Natural killer cell (primary cell): Measurements from ENCODE around the gene ERBB4. TPM values are rescaled to one million over a fixed set of nuclear protein-coding genes. Genes with fewer than 3 reads are reported as not detected.
"Not testable (repeated sequence)": the region's sequence is repeated elsewhere in the genome, so short reads cannot be mapped to it uniquely, and the experiment has no call there.

ENCODE experiments used
- ATAC-seq, 3 donors: fragments of 150-1000 bp in 2 of 3; fragments of 200-7000 bp in 1 of 3; cut with Tn5 transposase; 1 replicate in 1 of 3; 2 replicates in 2 of 3; pipeline ENCODE4 v1.10.0; 2021; ENCODE audit warnings: mild to moderate bottlenecking in 2 of 3, moderate library complexity in 2 of 3
- DNase-seq, 2 donors: peaks; one replicate each; pipeline versions ENCODE4 v3.0.0 to v3.0.0-alpha.2; 2013 to 2021; ENCODE audit warnings: mixed read lengths in 1 of 2
- H3K27ac ChIP-seq: one replicate; pipeline ENCODE4 v1.5.1; 2013; ENCODE audit warnings: mild to moderate bottlenecking, low read length
- H3K27me3 ChIP-seq: one replicate; pipeline ENCODE4 v1.6.1; 2013; ENCODE audit warnings: low read length; ENCODE audit not compliant: control insufficient read depth, insufficient read depth
- H3K36me3 ChIP-seq: one replicate; pipeline ENCODE4 v1.6.1; 2013; ENCODE audit warnings: low read length; ENCODE audit not compliant: control insufficient read depth, insufficient read depth
- H3K4me1 ChIP-seq: one replicate; pipeline ENCODE4 v1.6.1; 2013; ENCODE audit warnings: low read length; ENCODE audit not compliant: control insufficient read depth, insufficient read depth
- H3K4me3 ChIP-seq: one replicate; pipeline ENCODE4 v1.5.1; 2013; ENCODE audit warnings: low read length
- H3K9me3 ChIP-seq: one replicate; pipeline ENCODE4 v1.6.1; 2013; ENCODE audit warnings: low read length; ENCODE audit not compliant: control insufficient read depth, insufficient read depth
- H3K27ac Mint-ChIP-seq, 2 donors: one replicate each; pipeline ENCODE4 v1.8.0; 2022; ENCODE audit warnings: mild to moderate bottlenecking in 2 of 2, mixed read lengths in 2 of 2, moderate library complexity in 1 of 2
- H3K27me3 Mint-ChIP-seq, 2 donors: one replicate each; pipeline ENCODE4 v1.8.0; 2022; ENCODE audit warnings: low read depth in 2 of 2, mixed read lengths in 2 of 2
- H3K36me3 Mint-ChIP-seq: one replicate; pipeline ENCODE4 v1.8.0; 2022; ENCODE audit warnings: mixed read lengths
- H3K4me1 Mint-ChIP-seq, 2 donors: one replicate each; pipeline ENCODE4 v1.8.0; 2022; ENCODE audit warnings: mixed read lengths in 2 of 2
- H3K4me3 Mint-ChIP-seq: one replicate; pipeline ENCODE4 v1.8.0; 2022; ENCODE audit warnings: mild to moderate bottlenecking, moderate library complexity, mixed read lengths
- H3K9me3 Mint-ChIP-seq, 2 donors: one replicate each; pipeline ENCODE4 v1.8.0; 2022; ENCODE audit warnings: mixed read lengths in 2 of 2
- CTCF ChIP-seq: fragments of 200-600 bp; IDR thresholded peaks from one replicate; pipeline ENCODE4 v1.8.0; 2022; ENCODE audit warnings: antibody characterized with exemption
- WGBS: methylation state at CpG from one replicate; pipeline ENCODE4 v1.1.7; 2013; ENCODE audit warnings: missing lambda C conversion rate; ENCODE audit not compliant: insufficient coverage; 5-methylcytosine and 5-hydroxymethylcytosine counted together
- intact Hi-C: fragments of 100-400 bp; cut with micrococcal nuclease; formaldehyde crosslinking; loops from one replicate; pipeline ENCODE4 v1.14.2; 2022
- total RNA-seq, 4 donors: library from RNA; stranded (reverse); fragments of 120-200 nt in 1 of 4; gene quantifications; one replicate each; pipeline versions ENCODE4 v1.2.3 to v1.2.4, GENCODE V29; 2013 to 2022

The ERBB4 gene
- total RNA-seq, 3 donors from 2014 or later (not counting 1 experiment from before 2014, with no cell fraction given), result 0.08 TPM; not detected in 2

DNA sequence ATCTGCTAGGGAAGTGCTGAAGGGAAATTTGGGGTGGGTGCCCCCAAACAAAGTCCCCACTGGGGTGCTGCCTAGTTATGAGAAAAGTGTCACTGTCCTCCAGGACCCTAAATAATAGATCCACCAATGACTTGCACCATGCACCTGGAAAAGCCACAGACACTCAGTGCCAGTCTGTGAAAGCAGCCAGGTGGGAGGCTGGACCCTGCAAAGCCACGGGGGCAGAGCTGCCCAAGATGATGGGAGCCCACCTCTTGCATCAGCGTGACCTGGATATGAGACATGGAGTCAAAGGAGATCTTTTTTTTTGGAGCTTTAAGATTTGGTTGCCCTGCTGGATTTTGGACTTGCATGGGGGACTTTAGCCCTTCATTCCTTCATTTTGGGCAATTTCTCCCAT is 431.6 kb downstream of the ERBB4 start:
- H3K27ac ChIP-seq, result no peak overlapping the region
- Mint-ChIP-seq H3K36me3 (no peaks in the 10 kb centered on the region), H3K27ac (no peak overlapping the region), H3K9me3 (peaks cover 15 to 19% of the 10 kb centered on the region in 2 donors), H3K4me3 (no peak overlapping the region), H3K4me1 (no peaks in the 10 kb centered on the region), H3K27me3 (peaks cover 0 to 4% of the 10 kb centered on the region in 2 donors)
- peaks cover 5% of the 10 kb centered on the region for H3K9me3 ChIP-seq
- H3K36me3 ChIP-seq, result no peaks in the 10 kb centered on the region
- 68% methylated on average over 2 of the region's 2 CpGs for WGBS
- ATAC-seq, result no peak
- no peaks in the 10 kb centered on the region for H3K4me1 ChIP-seq
- no peaks in the 10 kb centered on the region for H3K27me3 ChIP-seq
- no peak for DNase-seq
- H3K4me3 ChIP-seq, result no peak overlapping the region
- TF ChIP-seq CTCF, result no peak
- intact Hi-C loops, result no loop called here

DNA sequence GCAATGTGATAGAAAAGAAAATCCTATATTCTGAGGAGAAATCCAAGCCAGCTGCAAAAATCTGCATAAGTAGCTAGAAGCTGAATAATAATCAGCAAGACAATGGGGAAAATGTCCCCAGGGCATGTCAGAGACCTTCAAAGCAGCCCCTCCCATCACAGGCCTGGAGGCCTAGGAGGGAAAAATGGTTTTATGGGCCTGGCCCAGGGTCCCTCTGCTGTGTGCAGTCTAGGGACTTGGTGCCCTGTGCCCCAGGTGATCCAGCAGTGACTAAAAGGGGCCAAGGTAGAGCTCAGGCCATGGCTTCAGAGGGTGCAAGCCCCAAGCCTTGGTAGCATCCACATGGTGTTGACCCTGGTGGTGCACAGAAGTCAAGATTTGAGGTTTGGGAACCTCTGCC is 432.1 kb downstream of the ERBB4 start:
- H3K9me3 ChIP-seq, H3K4me1 ChIP-seq, DNase-seq, H3K4me1 Mint-ChIP-seq, H3K27me3 ChIP-seq, H3K4me3 ChIP-seq, H3K27ac Mint-ChIP-seq, H3K4me3 Mint-ChIP-seq, ATAC-seq, H3K36me3 Mint-ChIP-seq, H3K27me3 Mint-ChIP-seq, H3K27ac ChIP-seq, H3K36me3 ChIP-seq, intact Hi-C loops: not testable (repeated sequence)
- peaks cover 14 to 19% of the 10 kb centered on the region in 2 donors for H3K9me3 Mint-ChIP-seq

GRCh38 chr2:212099658-212100057 is 438.9 kb downstream of the ERBB4 start:
- Histone ChIP-seq H3K27ac (no peak overlapping the region), H3K4me3 (no peak overlapping the region), H3K27me3 (no peaks in the 10 kb centered on the region), H3K4me1 (no peaks in the 10 kb centered on the region), H3K36me3 (no peaks in the 10 kb centered on the region), H3K9me3 (no peaks in the 10 kb centered on the region)
- peaks cover 7 to 15% of the 10 kb centered on the region in 2 donors for H3K9me3 Mint-ChIP-seq
- H3K27me3 Mint-ChIP-seq, result no peaks in the 10 kb centered on the region
- no peaks in the 10 kb centered on the region for H3K36me3 Mint-ChIP-seq
- no peaks in the 10 kb centered on the region for H3K4me1 Mint-ChIP-seq
- intact Hi-C loops, result no loop called here
- no peak overlapping the region for H3K27ac Mint-ChIP-seq
- H3K4me3 Mint-ChIP-seq, result no peak overlapping the region
- TF ChIP-seq CTCF, result no peak
- DNase-seq, result no peak
- ATAC-seq, result no peak

GRCh38 chr2:212098966-212099365 is 439.6 kb downstream of the ERBB4 start:
- no peak for TF ChIP-seq CTCF
- Histone ChIP-seq H3K27me3 (no peaks in the 10 kb centered on the region), H3K4me1 (no peaks in the 10 kb centered on the region), H3K9me3 (no peaks in the 10 kb centered on the region), H3K27ac (no peak overlapping the region), H3K36me3 (no peaks in the 10 kb centered on the region), H3K4me3 (no peak overlapping the region)
- intact Hi-C loops, result no loop called here
- ATAC-seq (no peak), DNase-seq (no peak)
- Mint-ChIP-seq H3K4me3 (no peak overlapping the region), H3K27ac (no peak overlapping the region), H3K36me3 (no peaks in the 10 kb centered on the region), H3K9me3 (peaks cover 7 to 15% of the 10 kb centered on the region in 2 donors), H3K4me1 (no peaks in the 10 kb centered on the region), H3K27me3 (no peaks in the 10 kb centered on the region)
